Measurements from ENCODE around the gene OR10H4. TPM values are rescaled to one million over a fixed set of nuclear protein-coding genes. Genes with fewer than 3 reads are reported as not detected.
"Not testable (repeated sequence)": the region's sequence is repeated elsewhere in the genome, so short reads cannot be mapped to it uniquely, and the experiment has no call there.

OR10H4 gene
- total and polyA plus RNA-seq, 9 donors = not detected

GRCh38 chr19:15928321-15928720 lies 20.5 kb upstream of the OR10H4 start:
- TF ChIP-seq CTCF (IDR thresholded peaks at IDR 0.05) (no peak), POLR2A (IDR thresholded peaks at IDR 0.05) (no peak), EP300 (IDR thresholded peaks at IDR 0.05) (no peak)
- no peak overlapping the region for H3K4me3 ChIP-seq
- no peaks in the 10 kb centered on the region for H3K36me3 ChIP-seq
- H3K4me1 ChIP-seq (ENCODE audit: insufficient read depth) = no peaks in the 10 kb centered on the region
- H3K27me3 ChIP-seq = no peaks in the 10 kb centered on the region
- peaks cover 0 to 5% of the 10 kb centered on the region in 2 donors for H3K9me3 ChIP-seq
- DNase-seq = no peak
- WGBS, 3 donors = 79 to 85% (median 83%) methylated on average over 3 of the region's 3 CpGs
- no peak overlapping the region for H3K27ac ChIP-seq
- intact Hi-C loops (cut with DNase I) = no loop called here

GRCh38 chr19:15933761-15934331 lies 15.0 kb upstream of the OR10H4 start:
- H3K27ac ChIP-seq; H3K27me3 ChIP-seq; intact Hi-C loops (cut with DNase I); H3K4me3 ChIP-seq; H3K36me3 ChIP-seq; H3K4me1 ChIP-seq (ENCODE audit: insufficient read depth); DNase-seq; H3K9me3 ChIP-seq: not testable (repeated sequence)
- WGBS, 3 donors = 35 to 46% (median 46%) methylated on average over 12 of the region's 12 CpGs

GRCh38 chr19:15934332-15935078 lies 14.3 kb upstream of the OR10H4 start, which contains the start of gene CYP4F11:
TSS of gene CYP4F11 (minus strand) at chr19:15934529. CDS start at chr19:15934408, 121 bp downstream.
- Histone ChIP-seq H3K9me3 (no peaks in the 10 kb centered on the region), H3K27me3 (no peaks in the 10 kb centered on the region), H3K4me1 (ENCODE audit: insufficient read depth) (no peaks in the 10 kb centered on the region), H3K27ac (no peak within 1 kb of the TSS), H3K4me3 (no peak within 1 kb of the TSS), H3K36me3 (no peaks in the 10 kb centered on the region)
- DNase-seq = peak in 3 of 5 donors; percentile 18 to 26 (median 24)
- 33 to 43% (median 33%) methylated on average over 10 of the region's 10 CpGs for WGBS, 3 donors
- intact Hi-C loops (cut with DNase I) = no loop called here
- TF ChIP-seq CTCF (IDR thresholded peaks at IDR 0.05) (no peak), POLR2A (IDR thresholded peaks at IDR 0.05) (no peak), EP300 (IDR thresholded peaks at IDR 0.05) (no peak)

- 54 to 63% (median 61%) methylated on average over 3 of the region's 3 CpGs for WGBS, 3 donors
- H3K9me3 ChIP-seq = no peaks in the 10 kb centered on the region
- H3K27me3 ChIP-seq = no peaks in the 10 kb centered on the region
- no peaks in the 10 kb centered on the region for H3K4me1 ChIP-seq (ENCODE audit: insufficient read depth)
- intact Hi-C loops (cut with DNase I) = no loop called here
- no peak overlapping the region for H3K27ac ChIP-seq
- TF ChIP-seq EP300 (IDR thresholded peaks at IDR 0.05) (no peak), CTCF (IDR thresholded peaks at IDR 0.05) (no peak), POLR2A (IDR thresholded peaks at IDR 0.05) (no peak)
- no peak overlapping the region for H3K4me3 ChIP-seq
- no peak for DNase-seq
- no peaks in the 10 kb centered on the region for H3K36me3 ChIP-seq
Measured at GRCh38 chr19:15935167-15935702, 13.6 kb upstream of the OR10H4 start.

GRCh38 chr19:15936173-15936572 lies 12.6 kb upstream of the OR10H4 start:
- intact Hi-C loops (cut with DNase I) = no loop called here
- 71 to 81% (median 74%) methylated on average over 3 of the region's 3 CpGs for WGBS, 3 donors

More at GRCh38 chr19:15936173-15936572, 12.6 kb upstream of the OR10H4 start:
- DNase-seq = no peak
- Histone ChIP-seq H3K4me1 (ENCODE audit: insufficient read depth) (no peaks in the 10 kb centered on the region), H3K36me3 (no peaks in the 10 kb centered on the region), H3K27ac (no peak overlapping the region), H3K27me3 (no peaks in the 10 kb centered on the region), H3K4me3 (no peak overlapping the region), H3K9me3 (no peaks in the 10 kb centered on the region)
- TF ChIP-seq POLR2A (IDR thresholded peaks at IDR 0.05) (no peak), EP300 (IDR thresholded peaks at IDR 0.05) (no peak), CTCF (IDR thresholded peaks at IDR 0.05) (no peak)

Measured in ovary (tissue), 9 donors.